SU-DHL-6 (cell line): ENCODE data around the gene ARSD.
"Not testable (repeated sequence)": the region's sequence is repeated elsewhere in the genome, so short reads cannot be mapped to it uniquely, and the experiment has no call there.

Experiments
- H2AFZ ChIP-seq: fragments of 200-600 bp; sonication (generic); 2 replicates; pipeline ENCODE4 v1.6.1; 2014; ENCODE audit warnings: low read depth, mild to moderate bottlenecking, moderate library complexity, mixed read lengths, antibody characterized with exemption, low read length; ENCODE audit not compliant: severe bottlenecking
- H3F3A ChIP-seq: fragments of 200-600 bp; shearing (Covaris generic); 2 replicates; pipeline ENCODE4 v1.6.0; 2016; ENCODE audit warnings: antibody characterized with exemption, mild to moderate bottlenecking; ENCODE audit not compliant: insufficient read depth
- H3K27ac ChIP-seq: fragments of 200-600 bp; sonication (generic); 2 replicates; pipeline ENCODE4 v1.5.1; 2016; ENCODE audit warnings: low read depth, mild to moderate bottlenecking, low read length, moderate library complexity, mixed read lengths
- H3K27me3 ChIP-seq: fragments of 200-600 bp; sonication (generic), shearing (Covaris generic); 2 replicates; pipeline ENCODE4 v1.6.0; 2014; ENCODE audit warnings: mild to moderate bottlenecking, low read length
- H3K36me3 ChIP-seq: fragments of 200-600 bp; sonication (generic); 2 replicates; pipeline ENCODE4 v1.6.1; 2014; ENCODE audit warnings: mild to moderate bottlenecking, low read length, mixed read lengths
- H3K4me2 ChIP-seq: fragments of 300-600, 200-600 bp; shearing (Covaris generic), sonication (generic); 2 replicates; pipeline ENCODE4 v1.6.0; 2014; ENCODE audit warnings: low read length, low read depth, mild to moderate bottlenecking; ENCODE audit not compliant: poor library complexity, severe bottlenecking
- H3K4me3 ChIP-seq: fragments of 200-600 bp; sonication (generic); 2 replicates; pipeline ENCODE4 v1.5.1; 2014; ENCODE audit warnings: antibody characterized with exemption, low read length, mild to moderate bottlenecking, mixed read lengths; ENCODE audit not compliant: insufficient read depth, poor library complexity, severe bottlenecking
- H3K79me2 ChIP-seq: fragments of 200-600 bp; sonication (generic); 2 replicates; pipeline ENCODE4 v1.6.1; 2014; ENCODE audit warnings: mild to moderate bottlenecking, low read length, moderate library complexity; ENCODE audit not compliant: insufficient read depth
- H3K9ac ChIP-seq: fragments of 200-600 bp; sonication (generic); 2 replicates; pipeline ENCODE4 v1.7.0; 2014; ENCODE audit warnings: mild to moderate bottlenecking, low read length
- H3K9me2 ChIP-seq: fragments of 200-600 bp; sonication (generic); replicated peaks from 2 replicates; pipeline ENCODE4 v1.6.1; 2014; ENCODE audit warnings: low read length; ENCODE audit not compliant: insufficient read depth
- H3K9me3 ChIP-seq: fragments of 200-600 bp; sonication (generic); 2 replicates; pipeline ENCODE4 v1.6.1; 2014; ENCODE audit warnings: low read length, mixed read lengths; ENCODE audit not compliant: insufficient read depth
- H4K20me1 ChIP-seq: fragments of 200-600 bp; sonication (generic); 2 replicates; pipeline ENCODE4 v1.6.1; 2014; ENCODE audit warnings: low read depth, mild to moderate bottlenecking, antibody characterized with exemption, low read length, moderate library complexity, mixed read lengths
- CTCF ChIP-seq: fragments of 200-600 bp; sonication (generic); IDR thresholded peaks from one replicate; pipeline ENCODE4 v1.5.1; 2017; ENCODE audit warnings: antibody characterized with exemption, mild to moderate bottlenecking, low read length, moderate library complexity; ENCODE audit not compliant: insufficient read depth, poor library complexity, severe bottlenecking
- EZH2phosphoT487 ChIP-seq: fragments of 200-600 bp; sonication (generic), shearing (Covaris generic); conservative IDR thresholded peaks from 2 replicates; pipeline ENCODE4 v1.6.1; 2018; ENCODE audit warnings: mild to moderate bottlenecking, antibody characterized with exemption, low read length, moderate library complexity, mixed read lengths

Gene ARSD

GRCh38 chrX:2928191-2928582, 952 bp downstream of the ARSD start:
- no peaks in the 10 kb centered on the region for H3K9me2 ChIP-seq
- no peak overlapping the region for H3K9ac ChIP-seq
- no peak overlapping the region for H3K4me2 ChIP-seq
- no peak overlapping the region for H3K4me3 ChIP-seq
- H3K36me3 ChIP-seq = no peaks in the 10 kb centered on the region
- no peak overlapping the region for H3K27ac ChIP-seq
- no peaks in the 10 kb centered on the region for H3K79me2 ChIP-seq
- no peaks in the 10 kb centered on the region for H4K20me1 ChIP-seq
- H3K27me3 ChIP-seq = no peaks in the 10 kb centered on the region
- H3K9me3 ChIP-seq = no peaks in the 10 kb centered on the region
- H2AFZ ChIP-seq = no peak overlapping the region
- H3F3A ChIP-seq = no peaks in the 10 kb centered on the region
- no peak for TF ChIP-seq EZH2phosphoT487
- no peak for TF ChIP-seq CTCF

GRCh38 chrX:2926664-2927275, 2.4 kb downstream of the ARSD start:
- H3K4me2 ChIP-seq = no peak overlapping the region
- no peaks in the 10 kb centered on the region for H3K9me2 ChIP-seq
- TF ChIP-seq EZH2phosphoT487 (no peak), CTCF (no peak)

GRCh38 chrX:2926255-2926654, 2.9 kb downstream of the ARSD start:
- not testable (repeated sequence) for H3K36me3 ChIP-seq, H3K27ac ChIP-seq, H3K9ac ChIP-seq, H4K20me1 ChIP-seq, H3K4me3 ChIP-seq, H3K9me2 ChIP-seq, H3K4me2 ChIP-seq, H3F3A ChIP-seq, H2AFZ ChIP-seq, H3K9me3 ChIP-seq, H3K27me3 ChIP-seq, H3K79me2 ChIP-seq

More at GRCh38 chrX:2926664-2927275, 2.4 kb downstream of the ARSD start:
- no peak overlapping the region for H3K9ac ChIP-seq
- H3K4me3 ChIP-seq = no peak overlapping the region
- no peak overlapping the region for H3K27ac ChIP-seq
- no peaks in the 10 kb centered on the region for H3K27me3 ChIP-seq
- H2AFZ ChIP-seq = no peak overlapping the region
- H3F3A ChIP-seq = no peaks in the 10 kb centered on the region
- H3K9me3 ChIP-seq = no peaks in the 10 kb centered on the region
- H3K36me3 ChIP-seq = no peaks in the 10 kb centered on the region
- no peaks in the 10 kb centered on the region for H4K20me1 ChIP-seq
- H3K79me2 ChIP-seq = no peaks in the 10 kb centered on the region

GRCh38 chrX:2924151-2924550, 5.0 kb downstream of the ARSD start:
- Histone ChIP-seq H3F3A (no peaks in the 10 kb centered on the region), H3K27ac (no peak overlapping the region), H3K79me2 (no peaks in the 10 kb centered on the region), H3K4me2 (no peak overlapping the region), H3K9ac (no peak overlapping the region), H3K36me3 (no peaks in the 10 kb centered on the region), H3K9me3 (no peaks in the 10 kb centered on the region), H3K9me2 (no peaks in the 10 kb centered on the region), H3K4me3 (no peak overlapping the region), H3K27me3 (no peaks in the 10 kb centered on the region), H2AFZ (no peak overlapping the region), H4K20me1 (no peaks in the 10 kb centered on the region)
- TF ChIP-seq CTCF = no peak
- no peak for TF ChIP-seq EZH2phosphoT487
